Measurements from ENCODE around the gene RAE1.

DNA sequence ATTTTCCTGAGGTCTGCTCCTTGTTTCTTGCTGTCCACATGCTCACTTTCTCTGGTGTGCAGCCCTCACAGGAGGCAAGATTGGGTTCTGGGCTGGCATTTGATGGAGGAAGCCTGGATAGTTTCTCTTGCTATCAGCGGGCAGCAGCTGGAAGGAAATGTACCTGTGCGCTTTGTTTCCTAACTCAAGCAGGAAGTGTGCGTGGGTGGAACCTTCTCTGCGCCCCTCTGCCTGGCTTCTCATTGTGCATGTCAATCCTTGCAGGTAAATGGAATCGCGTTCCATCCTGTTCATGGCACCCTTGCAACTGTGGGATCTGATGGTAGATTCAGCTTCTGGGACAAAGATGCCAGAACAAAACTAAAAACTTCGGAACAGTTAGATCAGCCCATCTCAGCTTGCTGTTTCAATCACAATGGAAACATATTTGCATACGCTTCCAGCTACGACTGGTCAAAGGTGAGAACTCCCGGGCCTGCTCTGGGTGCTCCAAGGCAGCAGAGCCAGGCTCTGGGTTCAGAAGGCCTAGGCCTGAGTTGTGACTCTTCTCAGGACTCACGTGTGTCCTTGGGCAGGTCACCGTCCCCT, 23.4 kb downstream of the RAE1 start:
- TF ChIP-seq POLR2AphosphoS5 (IDR thresholded peaks at IDR 0.05; ENCODE audit: low read depth, low read length): no peak
- no peak for TF ChIP-seq TAF1 (IDR thresholded peaks at IDR 0.05; ENCODE audit: borderline replicate concordance, low read depth, low read length)
